ENCODE measurements around the gene GAPVD1.

Gene GAPVD1

GRCh38 chr9:125406810-125407087 lies 145.1 kb downstream of the GAPVD1 start:
- no peak for DNase-seq

GRCh38 chr9:125407432-125407973 lies 145.9 kb downstream of the GAPVD1 start:
- DNase-seq: no peak

GRCh38 chr9:125407974-125408900 lies 146.6 kb downstream of the GAPVD1 start:
- peak; percentile 89 for DNase-seq

DNA sequence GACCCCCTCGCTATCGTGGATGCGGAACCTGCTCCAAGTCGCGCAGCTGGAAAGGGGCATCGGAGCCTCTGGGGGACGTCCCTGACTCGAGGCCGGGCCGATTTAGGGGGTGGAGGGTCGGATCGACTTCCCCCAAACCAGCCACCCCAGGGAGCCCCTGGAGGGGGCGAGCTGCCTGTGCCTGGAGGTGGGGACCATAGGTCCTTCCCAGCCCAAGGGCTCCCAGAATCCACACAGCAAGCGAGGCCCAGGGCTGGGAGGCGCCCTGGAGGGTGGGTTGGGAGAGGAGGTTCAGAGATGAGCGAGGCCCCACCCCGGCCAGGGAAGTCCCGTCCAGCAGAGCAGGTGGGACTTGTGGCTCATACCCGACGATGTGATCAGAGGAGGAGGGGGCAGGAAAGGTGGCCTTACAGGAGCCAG lies 147.6 kb downstream of the GAPVD1 start:
- DNase-seq: no peak

- DNase-seq: peak; percentile 77
Measured at GRCh38 chr9:125409637-125410521, 148.3 kb downstream of the GAPVD1 start.

- DNase-seq: no peak
Measured at GRCh38 chr9:125410522-125410894, 148.9 kb downstream of the GAPVD1 start.

- no peak for DNase-seq
Measured at GRCh38 chr9:125411171-125411756, 149.6 kb downstream of the GAPVD1 start.

- no peak for DNase-seq
Measured at GRCh38 chr9:125412166-125412565, 150.5 kb downstream of the GAPVD1 start.

GRCh38 chr9:125413579-125413978 lies 152.0 kb downstream of the GAPVD1 start:
- DNase-seq: no peak

GRCh38 chr9:125415583-125416460 lies 154.2 kb downstream of the GAPVD1 start:
- no peak for DNase-seq

GRCh38 chr9:125416517-125416916 lies 154.9 kb downstream of the GAPVD1 start:
- DNase-seq: no peak
